D721Med (cell line): ENCODE results near the gene SYNRG.

Experiments used
- DNase-seq: peaks from one replicate; pipeline ENCODE4 v3.0.0; 2011; ENCODE audit warnings: low spot score; ENCODE audit not compliant: insufficient read length
- FAIRE-seq: peaks from 2 replicates; lab custom pipeline; 2011; peaks lifted over from hg19 to GRCh38; lab: Jason Lieb, UNC
- TF ChIP-seq, protein P1 (sequence below): IDR thresholded peaks from 2 replicates; pipeline ENCODE4 v1.5.1; 2012; ENCODE audit warnings: mild to moderate bottlenecking, control low read depth; ENCODE audit not compliant: insufficient read depth; ENCODE audit errors: missing control alignments

Gene SYNRG

DNA sequence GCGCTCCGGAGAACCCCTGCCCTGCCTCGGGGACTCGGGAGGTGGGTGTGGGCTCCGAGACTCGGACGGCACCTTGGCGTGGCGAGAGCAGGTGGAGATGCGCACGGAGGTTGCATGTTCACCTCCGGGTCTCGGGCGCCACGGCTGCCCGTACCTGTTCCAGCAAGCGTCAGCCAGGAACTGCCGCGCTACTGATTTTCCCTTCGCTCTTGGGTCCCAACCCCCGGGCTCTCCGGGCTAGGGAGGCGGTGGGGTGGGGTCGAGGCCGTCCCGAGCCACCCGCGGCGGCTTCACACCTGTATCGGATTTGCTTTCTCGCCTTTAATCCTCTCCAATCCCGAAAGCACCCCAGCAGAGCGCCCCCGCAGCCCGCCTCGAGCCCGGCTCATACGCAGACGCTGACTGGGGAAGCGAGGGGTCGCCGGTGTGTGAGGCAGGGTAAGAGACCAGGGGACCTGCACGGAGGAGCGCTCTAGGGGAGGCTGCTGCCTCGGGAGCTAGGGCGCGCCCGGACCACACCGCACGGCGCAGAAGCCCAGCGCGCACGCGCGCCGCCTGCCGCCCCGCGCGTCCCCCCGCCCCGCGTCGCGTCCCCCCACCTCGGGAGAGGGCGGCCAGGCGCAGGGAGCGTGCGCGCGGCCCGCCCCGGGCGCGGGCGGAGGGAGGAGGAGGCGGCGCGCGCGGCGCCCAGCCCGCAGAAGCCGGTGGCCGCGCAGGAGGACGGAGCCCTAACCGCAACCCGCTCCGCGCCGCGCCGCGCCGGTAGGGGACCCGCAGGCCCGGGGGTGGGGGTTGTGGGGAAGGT, 119.8 kb downstream of the SYNRG start, which contains the start of gene DUSP14:
Gene DUSP14, plus strand, starts transcription at position 695 of the 805 bp plus-strand sequence. CDS start 22,382 bp downstream, outside the sequence.
- FAIRE-seq (no peak), DNase-seq (peak; percentile 66)
- TF ChIP-seq, protein P1, sequence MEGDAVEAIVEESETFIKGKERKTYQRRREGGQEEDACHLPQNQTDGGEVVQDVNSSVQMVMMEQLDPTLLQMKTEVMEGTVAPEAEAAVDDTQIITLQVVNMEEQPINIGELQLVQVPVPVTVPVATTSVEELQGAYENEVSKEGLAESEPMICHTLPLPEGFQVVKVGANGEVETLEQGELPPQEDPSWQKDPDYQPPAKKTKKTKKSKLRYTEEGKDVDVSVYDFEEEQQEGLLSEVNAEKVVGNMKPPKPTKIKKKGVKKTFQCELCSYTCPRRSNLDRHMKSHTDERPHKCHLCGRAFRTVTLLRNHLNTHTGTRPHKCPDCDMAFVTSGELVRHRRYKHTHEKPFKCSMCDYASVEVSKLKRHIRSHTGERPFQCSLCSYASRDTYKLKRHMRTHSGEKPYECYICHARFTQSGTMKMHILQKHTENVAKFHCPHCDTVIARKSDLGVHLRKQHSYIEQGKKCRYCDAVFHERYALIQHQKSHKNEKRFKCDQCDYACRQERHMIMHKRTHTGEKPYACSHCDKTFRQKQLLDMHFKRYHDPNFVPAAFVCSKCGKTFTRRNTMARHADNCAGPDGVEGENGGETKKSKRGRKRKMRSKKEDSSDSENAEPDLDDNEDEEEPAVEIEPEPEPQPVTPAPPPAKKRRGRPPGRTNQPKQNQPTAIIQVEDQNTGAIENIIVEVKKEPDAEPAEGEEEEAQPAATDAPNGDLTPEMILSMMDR: peak; percentile 17

DNA sequence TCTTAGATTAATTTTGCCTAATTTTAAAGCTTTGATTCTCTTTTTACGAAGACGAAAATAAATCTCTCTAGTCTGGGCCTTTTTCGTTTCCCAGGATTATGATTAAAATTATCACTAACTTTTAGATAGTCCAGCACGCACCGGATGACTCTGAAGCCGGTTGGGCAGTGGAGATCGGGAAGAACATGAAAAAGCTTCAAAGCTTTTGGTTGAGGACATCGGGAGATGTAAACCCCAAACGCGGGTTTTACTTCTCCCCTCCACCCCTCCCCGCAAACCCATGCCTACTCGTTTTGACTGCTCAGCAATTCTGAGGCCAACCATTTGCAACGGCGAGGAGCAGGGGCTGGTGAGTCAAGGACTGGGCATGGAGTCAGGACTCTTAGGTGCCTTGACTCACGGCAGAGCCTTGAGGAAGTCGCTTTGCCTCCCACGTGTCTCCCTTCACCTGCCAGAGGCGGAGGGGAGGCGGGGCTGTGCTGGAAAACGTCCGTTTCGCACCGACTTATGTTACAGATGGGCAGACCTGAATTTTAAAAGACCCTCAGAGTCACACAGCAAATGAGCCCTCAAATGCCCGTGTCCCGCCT, 120.5 kb downstream of the SYNRG start:
- DNase-seq (no peak), FAIRE-seq (no peak)
- TF ChIP-seq, protein P1: no peak

DNA sequence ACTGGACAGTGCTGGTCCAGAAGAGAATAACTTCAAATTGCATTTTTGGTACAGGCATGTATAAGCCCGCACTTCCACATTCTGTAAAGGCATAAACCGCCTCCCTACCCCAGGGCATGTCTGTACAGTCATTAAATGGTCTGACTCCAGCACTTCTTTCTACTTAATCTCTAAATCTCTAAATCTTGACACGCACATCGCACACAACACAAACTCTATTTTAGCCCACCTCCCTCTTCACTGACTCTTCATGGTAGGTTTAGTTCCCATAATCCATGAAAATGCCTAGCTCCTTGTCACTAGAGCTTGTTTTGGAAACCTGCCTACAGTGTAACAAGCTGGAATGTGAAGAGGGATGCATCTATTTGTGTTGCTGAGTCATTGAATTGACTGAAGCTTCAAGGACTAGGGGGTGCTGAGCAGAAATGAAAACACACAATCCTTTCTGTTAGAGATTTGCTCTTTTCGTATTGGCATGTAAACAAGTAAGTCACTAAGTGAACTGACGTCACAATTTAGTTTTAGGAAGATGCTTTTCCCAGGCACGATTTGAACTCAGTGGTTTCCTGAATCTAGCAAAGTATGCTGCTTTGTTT, 121.1 kb downstream of the SYNRG start:
- TF ChIP-seq, protein P1: no peak
- DNase-seq (no peak), FAIRE-seq (no peak)

DNA sequence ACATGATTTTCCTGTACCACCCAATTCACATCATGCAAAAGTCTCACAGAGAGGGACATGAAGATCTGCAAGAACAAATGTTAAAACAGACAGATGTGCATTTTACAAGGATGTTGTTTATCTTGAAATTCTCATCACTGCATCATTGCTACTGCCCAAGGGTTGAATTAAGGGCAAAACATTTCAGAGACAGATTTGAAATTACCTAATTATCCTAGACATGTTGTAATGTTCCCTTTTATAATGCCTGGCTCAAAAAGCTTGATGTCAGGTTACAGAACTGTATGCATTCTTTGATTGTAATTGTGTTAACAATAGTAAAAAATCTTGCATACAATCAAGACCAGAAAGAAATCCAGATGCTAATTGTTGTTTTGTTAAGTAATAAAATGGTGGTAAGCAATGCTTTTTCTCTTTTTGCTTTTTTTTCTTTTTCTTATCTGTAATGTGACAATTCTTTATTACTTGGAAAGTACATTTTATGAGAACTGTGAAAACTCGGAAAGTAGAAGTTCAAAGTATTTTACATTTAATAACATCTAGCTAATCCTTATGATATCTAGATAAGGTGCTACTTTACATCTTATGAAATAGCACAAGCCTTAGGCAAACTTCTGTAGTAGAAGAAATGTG, 123.2 kb downstream of the SYNRG start:
- DNase-seq: no peak
- TF ChIP-seq, protein P1: no peak
- FAIRE-seq: no peak

DNA sequence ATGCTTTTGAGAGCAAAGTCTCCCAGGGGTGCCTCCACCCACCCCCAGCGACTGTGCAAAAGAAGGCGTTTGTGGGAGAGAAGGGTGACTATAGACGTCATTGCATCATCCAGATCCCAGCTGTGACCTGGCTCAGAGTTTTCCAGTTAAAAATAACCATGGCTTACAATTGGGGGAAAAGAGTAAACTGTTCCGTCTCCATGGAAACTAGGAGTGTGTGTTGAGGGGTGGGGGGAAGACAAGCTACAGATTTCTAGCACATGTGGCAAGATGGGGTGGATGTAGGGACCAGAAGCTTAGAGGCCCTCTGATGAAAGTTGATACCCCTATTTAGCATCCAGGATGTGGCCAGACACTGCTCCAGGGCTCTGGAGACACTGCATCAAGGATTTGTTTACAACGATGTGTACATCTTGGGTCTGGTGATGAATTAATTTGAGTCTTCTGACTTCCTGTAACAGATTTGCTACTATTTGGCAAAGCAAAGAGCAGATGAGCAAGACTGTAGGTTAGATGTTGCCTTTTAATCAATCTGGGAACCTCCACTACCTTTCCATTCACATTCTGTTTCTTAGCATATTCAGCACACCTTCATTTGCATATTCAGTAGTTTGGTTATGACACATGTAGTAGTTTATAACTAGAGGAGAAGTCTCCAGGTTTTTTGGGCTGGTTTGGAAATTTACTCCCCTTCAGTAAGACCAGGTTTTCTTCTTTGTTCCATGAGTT, 125.7 kb downstream of the SYNRG start:
- DNase-seq (no peak), FAIRE-seq (no peak)
- TF ChIP-seq, protein P1: no peak

DNA sequence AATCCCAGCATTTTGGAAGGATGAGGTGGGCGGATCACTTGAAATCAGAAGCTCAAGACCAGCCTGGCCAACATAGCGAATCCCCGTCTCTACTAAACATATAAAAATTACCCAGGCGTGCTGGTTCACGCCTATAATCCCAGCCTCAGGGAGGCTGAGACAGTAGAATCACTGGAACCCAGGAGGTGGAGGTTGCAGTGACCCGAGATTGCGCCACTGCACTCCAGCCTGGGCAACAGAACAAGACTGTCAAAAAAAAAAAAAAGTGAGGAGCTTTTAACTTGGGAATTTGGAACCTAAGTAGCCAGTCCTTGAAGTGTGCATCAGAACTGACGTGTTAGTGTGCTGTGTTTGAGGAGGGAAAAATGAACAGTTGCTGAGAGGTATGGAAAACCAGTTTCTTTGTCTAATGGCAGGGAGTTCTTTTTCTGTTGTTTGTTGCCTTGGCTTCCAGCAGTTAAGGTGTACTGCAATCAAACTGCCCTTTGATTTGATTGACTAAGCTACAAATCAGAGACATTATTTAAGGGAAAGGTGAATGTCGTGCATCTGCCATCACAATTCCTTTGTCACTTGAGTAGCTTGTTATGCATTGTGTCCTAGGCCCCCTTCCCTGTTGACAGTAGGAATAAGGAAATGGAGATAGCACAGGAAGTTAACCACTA, 128.1 kb downstream of the SYNRG start:
- TF ChIP-seq, protein P1: no peak
- DNase-seq (no peak), FAIRE-seq (no peak)
